Hindlimb muscle (tissue), 1 donor: ENCODE results near the gene ZNF438. TPM values are rescaled to one million over a fixed set of nuclear protein-coding genes. Genes with fewer than 3 reads are reported as not detected.
"Not testable (repeated sequence)": the region's sequence is repeated elsewhere in the genome, so short reads cannot be mapped to it uniquely, and the experiment has no call there.

ENCODE experiments used
- DNase-seq: peaks from one replicate; pipeline ENCODE4 v3.0.0-alpha.2; 2013
- polyA plus RNA-seq: library from polyadenylated mRNA; unstranded; fragments of 120-200 nt; gene quantifications from one replicate; pipeline ENCODE4 v1.2.1, GENCODE V29; 2013; ENCODE audit not compliant: insufficient read length

ZNF438 gene
- polyA plus RNA-seq, 1 donor: 15.5 TPM

- no peak for DNase-seq
These were observed 100.6 kb downstream of the ZNF438 start for GRCh38 chr10:30931094-30931493.

- DNase-seq: no peak
These were observed 101.7 kb downstream of the ZNF438 start for GRCh38 chr10:30929901-30930520.

GRCh38 chr10:30929311-30929729 lies 102.3 kb downstream of the ZNF438 start:
- not testable (repeated sequence) for DNase-seq

- no peak for DNase-seq
These were observed 102.9 kb downstream of the ZNF438 start for GRCh38 chr10:30928742-30929141.

- DNase-seq: no peak
These were observed 113.0 kb downstream of the ZNF438 start for GRCh38 chr10:30918651-30919050.

- DNase-seq: no peak
These were observed 113.9 kb downstream of the ZNF438 start for GRCh38 chr10:30917789-30918188.

GRCh38 chr10:30917067-30917466 lies 114.6 kb downstream of the ZNF438 start:
- DNase-seq: no peak

- no peak for DNase-seq
These were observed 116.5 kb downstream of the ZNF438 start for GRCh38 chr10:30915146-30915545.

- DNase-seq: no peak
These were observed 120.3 kb downstream of the ZNF438 start for GRCh38 chr10:30911303-30911863.

GRCh38 chr10:30903397-30904138 lies 128.1 kb downstream of the ZNF438 start:
- DNase-seq: no peak

- no peak for DNase-seq
These were observed 128.9 kb downstream of the ZNF438 start for GRCh38 chr10:30902621-30903396.

- not testable (repeated sequence) for DNase-seq
These were observed 130.2 kb downstream of the ZNF438 start for GRCh38 chr10:30901487-30901886.

GRCh38 chr10:30898964-30899363 lies 132.7 kb downstream of the ZNF438 start:
- no peak for DNase-seq

GRCh38 chr10:30897547-30897946 lies 134.1 kb downstream of the ZNF438 start:
- no peak for DNase-seq

- DNase-seq: no peak
These were observed 134.6 kb downstream of the ZNF438 start for GRCh38 chr10:30897048-30897447.

GRCh38 chr10:30894221-30894620 lies 137.4 kb downstream of the ZNF438 start:
- no peak for DNase-seq

GRCh38 chr10:30893208-30893607 lies 138.5 kb downstream of the ZNF438 start:
- no peak for DNase-seq

- no peak for DNase-seq
These were observed 143.8 kb downstream of the ZNF438 start for GRCh38 chr10:30887839-30888238.

GRCh38 chr10:30885423-30885822 lies 146.2 kb downstream of the ZNF438 start:
- no peak for DNase-seq

- no peak for DNase-seq
These were observed 147.9 kb downstream of the ZNF438 start for GRCh38 chr10:30883751-30884150.

- DNase-seq: no peak
These were observed 148.5 kb downstream of the ZNF438 start for GRCh38 chr10:30883116-30883515.

GRCh38 chr10:30882281-30882680 lies 149.4 kb downstream of the ZNF438 start:
- no peak for DNase-seq

- no peak for DNase-seq
These were observed 152.7 kb downstream of the ZNF438 start for GRCh38 chr10:30878920-30879319.
